ENCODE results near the gene BRINP2. TPM values are rescaled to one million over a fixed set of nuclear protein-coding genes. Genes with fewer than 3 reads are reported as not detected.

The BRINP2 gene
- total RNA-seq, 6 experiments from 2014 or later, result 0.09 to 0.57 (median 0.36) TPM

GRCh38 chr1:177126267-177126666, 44.5 kb upstream of the BRINP2 start:
- Histone ChIP-seq H3K27me3 (no peaks in the 10 kb centered on the region), H3K27ac (no peak overlapping the region), H3K36me3 (no peaks in the 10 kb centered on the region), H3K9me3 (no peaks in the 10 kb centered on the region), H3K4me3 (no peak overlapping the region), H3K4me1 (no peaks in the 10 kb centered on the region)
- TF ChIP-seq POLR2A (IDR thresholded peaks at IDR 0.05) (no peak), CTCF (IDR thresholded peaks at IDR 0.05) (no peak)
- intact Hi-C loops (cut with DNase I), result no loop called here
- no peak for ATAC-seq
- DNase-seq, result no peak
- WGBS (ENCODE audit: insufficient coverage, low coverage, low lambda C conversion rate, missing lambda C conversion rate), result 34% methylated on average over 3 of the region's 3 CpGs

DNA sequence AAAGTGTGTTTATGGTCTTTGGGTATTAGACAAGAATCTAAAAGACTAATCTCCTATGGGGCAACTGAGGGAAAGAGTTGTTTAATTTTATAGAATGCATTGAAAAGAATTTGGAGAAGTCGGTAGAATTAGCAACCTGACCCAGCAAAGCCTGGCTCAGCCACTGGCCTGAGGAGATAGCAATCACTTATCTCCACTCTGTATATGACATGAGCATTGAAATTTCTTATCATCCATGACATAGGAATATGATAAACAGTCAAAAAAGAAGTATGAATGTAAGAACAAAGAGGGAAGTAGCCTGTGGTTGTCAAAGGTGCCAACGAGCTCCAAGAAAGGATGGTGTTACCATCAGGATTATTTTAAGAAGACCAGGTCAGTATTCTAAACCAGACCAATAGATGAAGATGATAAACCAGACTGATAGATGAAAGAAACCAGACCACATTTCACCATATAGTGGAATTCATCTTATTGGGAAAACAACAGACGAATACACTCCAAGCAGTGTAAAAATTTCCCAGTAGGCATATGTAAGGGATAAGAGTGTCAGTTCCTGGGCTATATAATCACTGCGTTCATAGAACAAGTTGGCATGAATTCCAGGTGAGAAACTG, 42.0 kb upstream of the BRINP2 start:
- Histone ChIP-seq H3K27me3 (no peaks in the 10 kb centered on the region), H3K27ac (no peak overlapping the region), H3K36me3 (no peaks in the 10 kb centered on the region), H3K4me1 (no peaks in the 10 kb centered on the region), H3K4me3 (no peak overlapping the region), H3K9me3 (no peaks in the 10 kb centered on the region)
- WGBS (ENCODE audit: insufficient coverage, low coverage, low lambda C conversion rate, missing lambda C conversion rate), result 66% methylated on average over 4 of the region's 4 CpGs
- no peak for DNase-seq
- intact Hi-C loops (cut with DNase I), result no loop called here
- TF ChIP-seq CTCF (IDR thresholded peaks at IDR 0.05), result no peak
- TF ChIP-seq POLR2A (IDR thresholded peaks at IDR 0.05), result no peak
- no peak for ATAC-seq

DNA sequence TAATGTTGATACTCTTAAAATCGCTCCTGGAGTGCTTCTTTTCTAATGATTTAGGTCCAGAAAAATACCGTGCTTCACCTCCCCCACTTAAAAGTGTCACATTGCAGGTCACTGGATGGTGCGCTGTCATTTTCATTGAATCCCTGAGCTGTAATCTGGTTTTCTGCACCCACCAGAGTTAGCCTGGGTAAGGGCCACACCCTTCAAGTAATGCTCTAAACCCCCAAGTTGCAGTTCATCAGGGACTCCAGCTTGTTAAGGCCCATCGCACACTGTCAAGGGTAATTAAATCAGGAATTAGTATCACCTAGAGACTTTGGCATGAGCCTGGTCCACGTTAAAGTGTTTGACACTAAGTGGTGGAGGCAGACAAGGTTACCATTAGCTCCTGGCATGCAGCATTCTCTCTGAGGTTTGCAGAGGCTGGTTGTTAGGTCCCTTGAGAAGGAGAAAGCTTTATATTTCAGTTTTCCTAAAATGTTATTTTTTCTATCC, 40.3 kb upstream of the BRINP2 start:
- no peak for TF ChIP-seq CTCF (IDR thresholded peaks at IDR 0.05)
- TF ChIP-seq POLR2A (IDR thresholded peaks at IDR 0.05), result no peak
- no peak for ATAC-seq
- no peaks in the 10 kb centered on the region for H3K9me3 ChIP-seq
- DNase-seq, result no peak
- WGBS (ENCODE audit: insufficient coverage, low coverage, low lambda C conversion rate, missing lambda C conversion rate), result 61% methylated on average over 4 of the region's 5 CpGs
- no peaks in the 10 kb centered on the region for H3K27me3 ChIP-seq
- H3K4me1 ChIP-seq, result no peaks in the 10 kb centered on the region
- intact Hi-C loops (cut with DNase I), result no loop called here
- H3K4me3 ChIP-seq, result no peak overlapping the region
- H3K27ac ChIP-seq, result no peak overlapping the region
- H3K36me3 ChIP-seq, result no peaks in the 10 kb centered on the region

DNA sequence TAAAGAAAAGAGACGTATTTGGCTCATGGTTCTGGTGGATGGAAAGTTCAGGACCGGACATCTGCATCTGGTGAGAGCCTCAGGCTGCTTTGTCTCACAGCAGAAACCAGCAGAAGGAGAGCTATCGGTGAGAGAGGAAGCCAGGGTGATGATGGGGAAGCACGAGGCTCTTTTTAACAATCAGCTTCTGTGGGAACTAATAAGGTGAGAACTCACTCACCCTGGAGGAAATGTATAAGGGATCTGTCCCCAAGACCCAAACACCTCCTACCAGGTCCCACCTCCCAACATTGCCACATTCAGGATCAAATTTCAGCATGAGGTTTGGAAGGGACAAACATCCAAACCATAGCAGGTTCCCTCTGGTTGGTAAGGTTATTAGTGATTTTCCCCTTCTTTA, 39.0 kb upstream of the BRINP2 start:
- no peak for ATAC-seq
- Histone ChIP-seq H3K27me3 (no peaks in the 10 kb centered on the region), H3K27ac (no peak overlapping the region), H3K36me3 (no peaks in the 10 kb centered on the region), H3K4me3 (no peak overlapping the region), H3K4me1 (no peaks in the 10 kb centered on the region), H3K9me3 (no peaks in the 10 kb centered on the region)
- intact Hi-C loops (cut with DNase I), result no loop called here
- TF ChIP-seq CTCF (IDR thresholded peaks at IDR 0.05), result no peak
- TF ChIP-seq POLR2A (IDR thresholded peaks at IDR 0.05), result no peak
- 39% methylated on average over 4 of the region's 4 CpGs for WGBS (ENCODE audit: insufficient coverage, low coverage, low lambda C conversion rate, missing lambda C conversion rate)
- no peak for DNase-seq

All from right lobe of liver (tissue), 6 donors.